Keratinocyte (primary cell): ENCODE results near the gene OGFOD3.

ENCODE experiments used
- CTCF ChIP-seq, 3 experiments: IDR thresholded peaks in 1 of 3; conservative IDR thresholded peaks in 1 of 3; optimal IDR thresholded peaks in 1 of 3; 2 replicates in 2 of 3; 3 replicates in 1 of 3; pipeline versions ENCODE3 to v1.5.1; 2011; ENCODE audit warnings: low read length in 3 of 3, mild to moderate bottlenecking in 3 of 3, moderate library complexity in 2 of 3, control low read depth in 1 of 3, inconsistent platforms in 1 of 3; ENCODE audit not compliant: insufficient read depth in 2 of 3; ENCODE audit errors: extremely low read depth in 1 of 3
- EZH2 ChIP-seq: IDR thresholded peaks from one replicate; pipeline ENCODE4 v1.6.1; 2012; ENCODE audit warnings: inconsistent platforms, mild to moderate bottlenecking, low read length, moderate library complexity

- TF ChIP-seq EZH2, result no peak
- no peak for TF ChIP-seq CTCF (optimal IDR thresholded peaks at IDR 0.05 in 1 of 3, IDR thresholded peaks at IDR 0.05 in 1 of 3, conservative IDR thresholded peaks at IDR 0.05 in 1 of 3; ENCODE audit: extremely low read depth in 1 of 3, insufficient read depth in 2 of 3, low read length in 3 of 3)
These were observed 45.9 kb downstream of the OGFOD3 start for GRCh38 chr17:82372249-82373071.
